Stimulated activated CD4-positive, alpha-beta T cell treated with anti-CD3 and anti-CD28 coated beads, Interleukin-12 subunit alpha, Interleukin-12 subunit beta, amount 100 ng/mL, for 4 hours (primary cell): ENCODE measurements around the gene MYO1G.

ENCODE experiments used
- DNase-seq: peaks from one replicate; pipeline ENCODE4 v3.0.0-alpha.2; 2020

The MYO1G gene

GRCh38 chr7:44979481-44980392 is 922 bp upstream of the MYO1G start:
- no peak for DNase-seq

GRCh38 chr7:44977959-44978335 is 868 bp downstream of the MYO1G start:
- no peak for DNase-seq

- peak; percentile 63 for DNase-seq
Measured at GRCh38 chr7:44977304-44977958, 1.4 kb downstream of the MYO1G start.

GRCh38 chr7:44976746-44977196 is 2.0 kb downstream of the MYO1G start:
- no peak for DNase-seq

- DNase-seq: no peak
Measured at GRCh38 chr7:44976040-44976745, 2.6 kb downstream of the MYO1G start.

- no peak for DNase-seq
Measured at GRCh38 chr7:44975331-44976039, 3.3 kb downstream of the MYO1G start.

GRCh38 chr7:44974549-44974948 is 4.3 kb downstream of the MYO1G start:
- DNase-seq: no peak

- peak; percentile 49 for DNase-seq
Measured at GRCh38 chr7:44973610-44974401, 5.0 kb downstream of the MYO1G start.

GRCh38 chr7:44972562-44972961 is 6.3 kb downstream of the MYO1G start:
- no peak for DNase-seq

GRCh38 chr7:44971902-44972441 is 6.8 kb downstream of the MYO1G start:
- no peak for DNase-seq

- DNase-seq: no peak
Measured at GRCh38 chr7:44971188-44971901, 7.5 kb downstream of the MYO1G start.

GRCh38 chr7:44970523-44971051 is 8.2 kb downstream of the MYO1G start:
- DNase-seq: no peak

GRCh38 chr7:44969701-44970522 is 8.9 kb downstream of the MYO1G start:
- DNase-seq: no peak

- no peak for DNase-seq
Measured at GRCh38 chr7:44969049-44969700, 9.6 kb downstream of the MYO1G start.

- no peak for DNase-seq
Measured at GRCh38 chr7:44967571-44968446, 11.0 kb downstream of the MYO1G start.

- DNase-seq: no peak
Measured at GRCh38 chr7:44966731-44967538, 11.9 kb downstream of the MYO1G start.
